Testis (tissue), 2 donors: ENCODE results near the gene SLC2A1.

Source experiments
- POLR2A ChIP-seq: fragments of 450-650 bp; IDR thresholded peaks from one replicate; pipeline ENCODE4 v1.6.1; 2017; ENCODE audit warnings: antibody characterized with exemption, mild to moderate bottlenecking, moderate library complexity
- TF ChIP-seq, protein P1 (sequence below), 3 experiments: fragments of 450-650 bp in 2 of 3; fragments of 200-600 bp in 1 of 3; sonication (generic) in 1 of 3; IDR thresholded peaks; one replicate each; pipeline ENCODE4 v1.5.1; 2016 to 2019; ENCODE audit warnings: antibody characterized with exemption in 3 of 3, mild to moderate bottlenecking in 2 of 3, moderate library complexity in 1 of 3

DNA sequence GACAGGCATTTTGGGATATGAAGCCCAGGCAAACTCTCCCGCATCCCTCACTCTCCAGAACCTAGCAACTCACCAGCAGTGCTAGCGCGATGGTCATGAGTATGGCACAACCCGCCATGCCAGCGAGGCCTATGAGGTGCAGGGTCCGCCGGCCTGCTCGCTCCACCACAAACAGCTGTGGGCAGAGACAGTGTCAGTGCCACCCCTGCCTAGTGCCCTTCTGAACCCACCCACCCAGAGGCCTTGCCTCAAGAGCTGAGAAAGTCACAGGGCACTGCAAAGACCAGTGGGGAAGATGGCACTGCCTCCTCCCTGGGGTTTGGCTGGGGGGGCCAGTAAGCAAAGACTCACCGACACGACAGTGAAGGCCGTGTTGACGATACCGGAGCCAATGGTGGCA is 29.8 kb downstream of the SLC2A1 start:
- TF ChIP-seq, protein P1, sequence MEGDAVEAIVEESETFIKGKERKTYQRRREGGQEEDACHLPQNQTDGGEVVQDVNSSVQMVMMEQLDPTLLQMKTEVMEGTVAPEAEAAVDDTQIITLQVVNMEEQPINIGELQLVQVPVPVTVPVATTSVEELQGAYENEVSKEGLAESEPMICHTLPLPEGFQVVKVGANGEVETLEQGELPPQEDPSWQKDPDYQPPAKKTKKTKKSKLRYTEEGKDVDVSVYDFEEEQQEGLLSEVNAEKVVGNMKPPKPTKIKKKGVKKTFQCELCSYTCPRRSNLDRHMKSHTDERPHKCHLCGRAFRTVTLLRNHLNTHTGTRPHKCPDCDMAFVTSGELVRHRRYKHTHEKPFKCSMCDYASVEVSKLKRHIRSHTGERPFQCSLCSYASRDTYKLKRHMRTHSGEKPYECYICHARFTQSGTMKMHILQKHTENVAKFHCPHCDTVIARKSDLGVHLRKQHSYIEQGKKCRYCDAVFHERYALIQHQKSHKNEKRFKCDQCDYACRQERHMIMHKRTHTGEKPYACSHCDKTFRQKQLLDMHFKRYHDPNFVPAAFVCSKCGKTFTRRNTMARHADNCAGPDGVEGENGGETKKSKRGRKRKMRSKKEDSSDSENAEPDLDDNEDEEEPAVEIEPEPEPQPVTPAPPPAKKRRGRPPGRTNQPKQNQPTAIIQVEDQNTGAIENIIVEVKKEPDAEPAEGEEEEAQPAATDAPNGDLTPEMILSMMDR (IDR thresholded peaks at IDR 0.05), result no peak
- TF ChIP-seq POLR2A, result no peak
